Heart left ventricle (tissue), 13 donors: ENCODE measurements around the gene IQCN.

Source experiments
- POLR2A ChIP-seq, 2 donors: fragments of 450-650 bp; IDR thresholded peaks; one replicate each; pipeline ENCODE4 v1.6.1; 2017; ENCODE audit warnings: antibody characterized with exemption in 2 of 2, mild to moderate bottlenecking in 2 of 2, moderate library complexity in 2 of 2
- TF ChIP-seq, protein P1 (sequence below), 12 donors: fragments of 200-600 bp; sonication (generic) in 4 of 12; IDR thresholded peaks; one replicate each; pipeline versions ENCODE4 v1.5.0 to v1.8.0; 2018 to 2022; ENCODE audit warnings: antibody characterized with exemption in 12 of 12, mild to moderate bottlenecking in 5 of 12
- donor health status: ischemic (EF 13 %, LVEDD 7.1; RV severe dilation, severe dysfunction).
- donor health status: DM: no; HTN: yes; CAD: no.
- donor health status: DM: no; HTN: no; CAD: no.
- donor health status: ischemic (EF 25% LVEDD 6.9; RV normal size, moderate dysfunction).
- donor health status: ischemic (EF 25% LVEDD 5.7; RV mildly dilated, moderate dysfunction).
- donor health status: ischemic (EF 35%, LVEDD 5.7; RV mildly dilated, moderate dysfunction).
- donor health status: nonischemic (EF 11% LVEDD 7.7; RV severe dilation, severe dysfunction).
- donor health status: DM: yes; HTN: yes; CAD: no.
- donor health status: PGD.
- donor health status: ischemic (EF 29% LVEDD 5.4; RV normal size, mild dysfunction).
- donor health status: nonischemic (EF 23%, LVEDD 6.1; RV moderate dilation, normal function).

DNA sequence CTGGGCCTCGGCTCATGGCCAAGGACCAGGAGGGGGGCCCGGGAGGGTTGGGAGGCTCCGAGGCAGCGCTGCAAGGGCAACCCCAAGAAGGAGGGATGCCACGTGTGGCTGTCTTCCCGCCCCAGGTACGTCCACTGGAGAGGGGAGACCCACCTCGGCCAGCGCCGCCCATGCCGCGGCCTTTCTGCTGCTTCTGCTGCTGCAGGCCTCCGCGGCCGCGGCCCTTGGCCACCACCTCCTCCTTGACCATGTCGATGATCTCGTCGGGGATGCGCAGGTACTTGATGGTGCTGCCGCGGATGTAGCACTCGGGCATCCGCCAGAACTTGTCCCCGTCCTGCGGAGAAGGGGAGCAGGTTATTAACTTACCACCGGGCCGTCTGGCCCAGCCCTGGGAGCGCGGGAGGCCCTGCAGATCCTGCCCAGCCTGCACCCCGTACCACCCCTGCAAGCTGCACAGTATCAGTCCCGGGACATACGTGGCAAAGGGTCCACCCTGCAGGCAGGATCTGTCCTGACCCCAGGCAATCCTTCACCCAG lies 35.3 kb upstream of the IQCN start:
- TF ChIP-seq, protein P1, sequence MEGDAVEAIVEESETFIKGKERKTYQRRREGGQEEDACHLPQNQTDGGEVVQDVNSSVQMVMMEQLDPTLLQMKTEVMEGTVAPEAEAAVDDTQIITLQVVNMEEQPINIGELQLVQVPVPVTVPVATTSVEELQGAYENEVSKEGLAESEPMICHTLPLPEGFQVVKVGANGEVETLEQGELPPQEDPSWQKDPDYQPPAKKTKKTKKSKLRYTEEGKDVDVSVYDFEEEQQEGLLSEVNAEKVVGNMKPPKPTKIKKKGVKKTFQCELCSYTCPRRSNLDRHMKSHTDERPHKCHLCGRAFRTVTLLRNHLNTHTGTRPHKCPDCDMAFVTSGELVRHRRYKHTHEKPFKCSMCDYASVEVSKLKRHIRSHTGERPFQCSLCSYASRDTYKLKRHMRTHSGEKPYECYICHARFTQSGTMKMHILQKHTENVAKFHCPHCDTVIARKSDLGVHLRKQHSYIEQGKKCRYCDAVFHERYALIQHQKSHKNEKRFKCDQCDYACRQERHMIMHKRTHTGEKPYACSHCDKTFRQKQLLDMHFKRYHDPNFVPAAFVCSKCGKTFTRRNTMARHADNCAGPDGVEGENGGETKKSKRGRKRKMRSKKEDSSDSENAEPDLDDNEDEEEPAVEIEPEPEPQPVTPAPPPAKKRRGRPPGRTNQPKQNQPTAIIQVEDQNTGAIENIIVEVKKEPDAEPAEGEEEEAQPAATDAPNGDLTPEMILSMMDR (IDR thresholded peaks at IDR 0.05), result no peak
- TF ChIP-seq POLR2A (IDR thresholded peaks at IDR 0.05), result no peak
